Endothelial cell of umbilical vein (primary cell): Measurements from ENCODE around the gene LRRN4CL. TPM values are rescaled to one million over a fixed set of nuclear protein-coding genes. Genes with fewer than 3 reads are reported as not detected.
"Not testable (repeated sequence)": the region's sequence is repeated elsewhere in the genome, so short reads cannot be mapped to it uniquely, and the experiment has no call there.

ENCODE experiments used
- BruUV-seq: library from RNA; stranded (reverse); fragments of 400-500 nt; replicated peaks from 2 replicates; lab custom pipeline; 2021; lab: Mats Ljungman, UMichigan
- CTCF ChIA-PET: fragments of 300-600, 350-600 bp; sonication (Branson Sonifier 250); formaldehyde crosslinking; loops from one replicate; lab custom pipeline; 2021; ENCODE audit warnings: antibody characterized with exemption, inconsistent platforms; lab: Charles Lee
- POLR2A ChIA-PET: fragments of 300-600, 350-600 bp; sonication (Branson Sonifier 250); formaldehyde crosslinking; loops from one replicate; lab custom pipeline; 2021; ENCODE audit warnings: antibody characterized with exemption, inconsistent platforms; lab: Charles Lee
- DNase-seq: peaks from one replicate; pipeline ENCODE4 v3.0.0-alpha.2; 2011; ENCODE audit warnings: low read depth, low spot score
- FAIRE-seq: peaks from 2 replicates; lab custom pipeline; 2011; peaks lifted over from hg19 to GRCh38; lab: Jason Lieb, UNC
- H2AFZ ChIP-seq: 2 replicates; pipeline ENCODE4 v1.6.0; 2012; ENCODE audit warnings: low read depth, low read length, control low read depth, inconsistent platforms
- H3K27ac ChIP-seq: 2 replicates; pipeline ENCODE4 v1.5.1; 2011; ENCODE audit warnings: low read depth, mild to moderate bottlenecking, control low read depth, low read length, moderate library complexity; ENCODE audit not compliant: insufficient read depth
- H3K27me3 ChIP-seq, 2 experiments: 2 replicates each; pipeline versions ENCODE4 v1.6.0 to v1.6.1; 2011; ENCODE audit warnings: low read length in 2 of 2, mixed read lengths in 1 of 2; ENCODE audit not compliant: control insufficient read depth in 2 of 2, insufficient read depth in 2 of 2
- H3K36me3 ChIP-seq, 2 experiments: 2 replicates in 1 of 2; 3 replicates in 1 of 2; pipeline ENCODE4 v1.5.1; 2011; ENCODE audit warnings: low read length in 2 of 2, mild to moderate bottlenecking in 1 of 2, moderate library complexity in 1 of 2; ENCODE audit not compliant: control insufficient read depth in 2 of 2, insufficient read depth in 2 of 2; ENCODE audit errors: extremely low read depth in 1 of 2
- H3K4me1 ChIP-seq: 3 replicates; pipeline ENCODE4 v1.5.1; 2011; ENCODE audit warnings: mild to moderate bottlenecking, low read length; ENCODE audit not compliant: control insufficient read depth, insufficient read depth; ENCODE audit errors: extremely low read depth
- H3K4me2 ChIP-seq: 2 replicates; pipeline ENCODE4 v1.6.1; 2011; ENCODE audit warnings: low read length, control low read depth, mixed read lengths; ENCODE audit not compliant: insufficient read depth
- H3K4me3 ChIP-seq, 3 experiments: fragments of 200-600 bp in 1 of 3; sonication (generic), shearing (Covaris generic) in 1 of 3; replicated peaks in 1 of 3; 2 replicates each; pipeline ENCODE4 v1.5.1; 2011 to 2016; ENCODE audit warnings: control low read depth in 3 of 3, low read length in 3 of 3, mild to moderate bottlenecking in 2 of 3, inconsistent platforms in 1 of 3, low read depth in 1 of 3, moderate library complexity in 1 of 3; ENCODE audit not compliant: insufficient read depth in 1 of 3
- H3K79me2 ChIP-seq: 2 replicates; pipeline ENCODE4 v1.6.0; 2012; ENCODE audit warnings: low read length, inconsistent platforms; ENCODE audit not compliant: control insufficient read depth, insufficient read depth
- H3K9ac ChIP-seq: replicated peaks from 2 replicates; pipeline ENCODE3; 2011; ENCODE audit warnings: low read length, control low read depth; ENCODE audit not compliant: insufficient read depth; ENCODE audit errors: extremely low read depth
- H3K9me1 ChIP-seq: replicated peaks from 3 replicates; pipeline ENCODE4 v1.6.0; 2011; ENCODE audit warnings: mild to moderate bottlenecking, low read length; ENCODE audit not compliant: control insufficient read depth, insufficient read depth; ENCODE audit errors: extremely low read depth
- H3K9me3 ChIP-seq: replicated peaks from 2 replicates; pipeline ENCODE4 v1.5.1; 2012; ENCODE audit warnings: low read length, inconsistent platforms; ENCODE audit not compliant: control insufficient read depth, insufficient read depth
- H4K20me1 ChIP-seq: replicated peaks from 2 replicates; pipeline ENCODE3; 2011; ENCODE audit warnings: mild to moderate bottlenecking, low read length; ENCODE audit not compliant: control insufficient read depth, insufficient read depth; ENCODE audit errors: extremely low read depth
- dilution Hi-C: fragments of 300-500 bp; cut with MboI; formaldehyde crosslinking; loops from one replicate; pipeline ENCODE4 v1.15.0; 2019; ENCODE audit warnings: low sequenced_read_pairs; ENCODE audit not compliant: extremely low pct_ligation_motif_present
- intact Hi-C: fragments of 100-400 bp; cut with micrococcal nuclease; formaldehyde crosslinking; loops from one replicate; pipeline ENCODE4 v1.10.0; 2022
- polyA plus RNA-seq, 4 experiments: library from polyadenylated mRNA; depleted of rRNA in 3 of 4; stranded (reverse) in 3 of 4; unstranded in 1 of 4; fragments of >200 nt; gene quantifications; 2 replicates each; pipeline versions ENCODE4 v1.2.1 to v1.2.3, GENCODE V29; 2011 to 2012; ENCODE audit warnings: missing spikeins in 1 of 4
- total RNA-seq: library from RNA; stranded (reverse); gene quantifications from 2 replicates; pipeline ENCODE4 v1.2.3, GENCODE V29; 2021
- TF ChIP-seq, protein P1 (sequence below): IDR thresholded peaks from 2 replicates; pipeline ENCODE4 v1.6.1; 2011; ENCODE audit not compliant: insufficient read depth, insufficient read length
- TF ChIP-seq, protein P2 (sequence below), 2 donors: IDR thresholded peaks; 1 replicate in 1 of 2; 2 replicates in 1 of 2; pipeline ENCODE4 v1.5.1; 2011; ENCODE audit warnings: low read length in 2 of 2, mild to moderate bottlenecking in 2 of 2, moderate library complexity in 2 of 2, control low read depth in 1 of 2, inconsistent platforms in 1 of 2, low read depth in 1 of 2; ENCODE audit not compliant: insufficient read depth in 1 of 2; ENCODE audit errors: extremely low read depth in 1 of 2

LRRN4CL gene
- total and polyA plus RNA-seq, 2 donors (not counting 3 experiments of a cell fraction or from before 2014, with no cell fraction given), result 0.20 TPM; not detected in 1

- no peak overlapping the region for H3K4me3 ChIP-seq
- intact Hi-C loops (loop anchor here (1.0 to 2.0 kb wide), 3 partner anchors 14 to 299 kb away; no protein-coding TSS in a partner anchor), dilution Hi-C loops (no loop called here)
- no peaks in the 10 kb centered on the region for H4K20me1 ChIP-seq
- TF ChIP-seq, protein P1, sequence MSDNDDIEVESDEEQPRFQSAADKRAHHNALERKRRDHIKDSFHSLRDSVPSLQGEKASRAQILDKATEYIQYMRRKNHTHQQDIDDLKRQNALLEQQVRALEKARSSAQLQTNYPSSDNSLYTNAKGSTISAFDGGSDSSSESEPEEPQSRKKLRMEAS, result no peak
- TF ChIP-seq, protein P2, sequence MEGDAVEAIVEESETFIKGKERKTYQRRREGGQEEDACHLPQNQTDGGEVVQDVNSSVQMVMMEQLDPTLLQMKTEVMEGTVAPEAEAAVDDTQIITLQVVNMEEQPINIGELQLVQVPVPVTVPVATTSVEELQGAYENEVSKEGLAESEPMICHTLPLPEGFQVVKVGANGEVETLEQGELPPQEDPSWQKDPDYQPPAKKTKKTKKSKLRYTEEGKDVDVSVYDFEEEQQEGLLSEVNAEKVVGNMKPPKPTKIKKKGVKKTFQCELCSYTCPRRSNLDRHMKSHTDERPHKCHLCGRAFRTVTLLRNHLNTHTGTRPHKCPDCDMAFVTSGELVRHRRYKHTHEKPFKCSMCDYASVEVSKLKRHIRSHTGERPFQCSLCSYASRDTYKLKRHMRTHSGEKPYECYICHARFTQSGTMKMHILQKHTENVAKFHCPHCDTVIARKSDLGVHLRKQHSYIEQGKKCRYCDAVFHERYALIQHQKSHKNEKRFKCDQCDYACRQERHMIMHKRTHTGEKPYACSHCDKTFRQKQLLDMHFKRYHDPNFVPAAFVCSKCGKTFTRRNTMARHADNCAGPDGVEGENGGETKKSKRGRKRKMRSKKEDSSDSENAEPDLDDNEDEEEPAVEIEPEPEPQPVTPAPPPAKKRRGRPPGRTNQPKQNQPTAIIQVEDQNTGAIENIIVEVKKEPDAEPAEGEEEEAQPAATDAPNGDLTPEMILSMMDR (IDR thresholded peaks at IDR 0.05; ENCODE audit: extremely low read depth in 1 of 2, insufficient read depth in 1 of 2, low read depth in 1 of 2, low read length in 2 of 2), result peak; percentile 80 to 83
- H3K4me1 ChIP-seq, result no peaks in the 10 kb centered on the region
- no TSS peak for BruUV-seq
- CTCF ChIA-PET, result interaction anchor here (0.5 to 8.0 kb wide), 26 partner anchors 11 to 315 kb away, joined by 3 to 118 read pairs (median 4); partner anchors contain the start of genes B3GAT3, C11orf98, CSKMT and EEF1G
- H3K9ac ChIP-seq, result no peak overlapping the region
- H3K79me2 ChIP-seq, result no peaks in the 10 kb centered on the region
- no peaks in the 10 kb centered on the region for H3K27me3 ChIP-seq
- no peak overlapping the region for H3K27ac ChIP-seq
- H2AFZ ChIP-seq, result no peak overlapping the region
- FAIRE-seq (peak; percentile 93), DNase-seq (peak; percentile 68)
- H3K9me1 ChIP-seq, result no peaks in the 10 kb centered on the region
- POLR2A ChIA-PET, result interaction anchor here (1.1 kb wide), 1 partner anchor 30 kb away, joined by 3 read pairs; the partner anchor contains the start of genes C11orf98 and CSKMT
- H3K36me3 ChIP-seq, result peaks cover 5 to 23% of the 10 kb centered on the region in 2 experiments
- no peak overlapping the region for H3K4me2 ChIP-seq
- no peaks in the 10 kb centered on the region for H3K9me3 ChIP-seq
Measured at GRCh38 chr11:62694455-62695167, 5.3 kb upstream of the LRRN4CL start.

DNA sequence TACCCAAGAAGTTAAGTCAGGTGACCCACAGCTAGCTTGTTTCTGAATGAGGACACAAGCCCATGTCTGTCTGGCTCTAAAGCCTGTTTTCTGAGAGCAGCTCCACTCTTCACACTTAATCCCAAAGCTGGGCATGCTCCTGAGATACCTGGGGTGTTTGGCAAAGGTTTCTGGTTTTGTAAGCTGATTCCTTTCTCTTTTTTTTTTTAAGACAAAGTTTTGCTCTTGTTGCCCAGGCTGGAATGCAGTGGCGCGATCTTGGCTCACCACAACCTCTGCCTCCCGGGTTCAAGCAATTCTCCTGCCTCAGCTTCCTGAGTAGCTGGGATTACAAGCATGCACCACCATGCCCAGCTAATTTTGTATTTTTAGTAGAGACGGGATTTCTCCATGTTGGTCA is 4.3 kb upstream of the LRRN4CL start:
- POLR2A ChIA-PET, result interaction anchor here (0.5 to 0.7 kb wide), 2 partner anchors 29 to 164 kb away, joined by 4 to 9 read pairs; partner anchors contain the start of genes C11orf98 and CSKMT

More for the DNA sequence above, 4.3 kb upstream of the LRRN4CL start:
- H3K27me3 ChIP-seq, BruUV-seq, dilution Hi-C loops, H3K79me2 ChIP-seq, H3K9me1 ChIP-seq, H3K9ac ChIP-seq, DNase-seq, H3K4me1 ChIP-seq, H3K9me3 ChIP-seq, H3K4me2 ChIP-seq, FAIRE-seq, H2AFZ ChIP-seq, H3K27ac ChIP-seq, H3K4me3 ChIP-seq, H4K20me1 ChIP-seq: not testable (repeated sequence)
- CTCF ChIA-PET, result interaction anchor here (0.7 to 8.0 kb wide), 14 partner anchors 12 to 299 kb away, joined by 3 to 118 read pairs (median 5); partner anchors contain the start of genes C11orf98, CSKMT and INTS5
- H3K36me3 ChIP-seq, result peaks cover 5 to 23% of the 10 kb centered on the region in 2 experiments
- intact Hi-C loops, result loop anchor here (1.0 to 2.0 kb wide), 3 partner anchors 13 to 298 kb away; no protein-coding TSS in a partner anchor
